A549 (cell line): ENCODE results near the gene SHROOM2.

Experiments used
- CEBPB ChIP-seq, 2 experiments: fragments of >200 bp in 1 of 2; sonication (Bioruptor Twin) in 1 of 2; formaldehyde crosslinking in 1 of 2; IDR thresholded peaks; 2 replicates each; pipeline ENCODE4 v1.6.1; 2012 to 2016
- CTCF ChIP-seq: fragments of >200 bp; sonication (Bioruptor Twin); formaldehyde crosslinking; IDR thresholded peaks from 3 replicates; pipeline ENCODE4 v1.5.1; 2016
- EP300 ChIP-seq, 2 experiments: fragments of >200 bp; sonication (Bioruptor Twin); formaldehyde crosslinking; IDR thresholded peaks; 2 replicates in 1 of 2; 3 replicates in 1 of 2; pipeline ENCODE4 v1.6.1; 2016 to 2017
- HOXB5 ChIP-seq: fragments of 250-450 bp; sonication (Bioruptor Pico); IDR thresholded peaks from 2 replicates; pipeline ENCODE4 v1.5.0; 2020; ENCODE audit warnings: mild to moderate bottlenecking, moderate library complexity
- JUN ChIP-seq, 2 experiments: fragments of >200 bp; sonication (Bioruptor Twin); formaldehyde crosslinking; IDR thresholded peaks; 2 replicates in 1 of 2; 3 replicates in 1 of 2; pipeline ENCODE4 v1.6.1; 2016 to 2017
- JUNB ChIP-seq: fragments of >200 bp; sonication (Bioruptor Twin); formaldehyde crosslinking; IDR thresholded peaks from 2 replicates; pipeline ENCODE4 v1.6.1; 2016
- KDM1A ChIP-seq: fragments of 200-600 bp; sonication (generic); IDR thresholded peaks from 2 replicates; pipeline ENCODE4 v1.6.1; 2016; ENCODE audit warnings: low read depth, mild to moderate bottlenecking
- NR3C1 ChIP-seq: fragments of >200 bp; sonication (Bioruptor Twin); formaldehyde crosslinking; IDR thresholded peaks from 3 replicates; pipeline ENCODE4 v1.6.1; 2017
- POLR2A ChIP-seq: IDR thresholded peaks from 2 replicates; pipeline ENCODE4 v1.6.1; 2012; ENCODE audit warnings: mild to moderate bottlenecking, low read length
- POLR2AphosphoS2 ChIP-seq: conservative IDR thresholded peaks from 2 replicates; pipeline ENCODE4 v1.6.1; 2012; ENCODE audit warnings: low read length, improper control_type of control experiment, inconsistent platforms
- RAD21 ChIP-seq, 2 experiments: fragments of >200 bp in 1 of 2; sonication (Bioruptor Twin) in 1 of 2; formaldehyde crosslinking in 1 of 2; IDR thresholded peaks in 1 of 2; conservative IDR thresholded peaks in 1 of 2; 2 replicates in 1 of 2; 3 replicates in 1 of 2; pipeline ENCODE4 v1.6.1; 2012 to 2018; ENCODE audit warnings: inconsistent platforms in 1 of 2
- REST ChIP-seq: fragments of 200-600 bp; sonication (generic); IDR thresholded peaks from 2 replicates; pipeline ENCODE4 v1.6.1; 2016; ENCODE audit warnings: antibody characterized with exemption, mild to moderate bottlenecking, moderate library complexity
- USF2 ChIP-seq: fragments of 450-650 bp; IDR thresholded peaks from 2 replicates; pipeline ENCODE4 v1.6.1; 2014; ENCODE audit warnings: antibody characterized with exemption
- ZC3H11A ChIP-seq: fragments of 450-650 bp; IDR thresholded peaks from 2 replicates; pipeline ENCODE4 v1.6.1; 2014; ENCODE audit warnings: antibody characterized with exemption, mild to moderate bottlenecking

GRCh38 chrX:9992061-9992460, 205.8 kb downstream of the SHROOM2 start:
- TF ChIP-seq USF2 (no peak), POLR2AphosphoS2 (no peak), CTCF (no peak), NR3C1 (no peak), REST (no peak), POLR2A (no peak), RAD21 (conservative IDR thresholded peaks at IDR 0.05 in 1 of 2, IDR thresholded peaks at IDR 0.05 in 1 of 2) (no peak), KDM1A (no peak), HOXB5 (CRISPR knock-in tag) (no peak), JUN (IDR thresholded peaks at IDR 0.05) (no peak), ZC3H11A (no peak), JUNB (no peak), EP300 (IDR thresholded peaks at IDR 0.05) (no peak), CEBPB (IDR thresholded peaks at IDR 0.05) (no peak)
